BE2C (cell line): ENCODE data around the gene EMILIN1.

Experiments used
- DNase-seq: peaks from one replicate; pipeline ENCODE4 v3.0.0-alpha.2; 2020
- H3K27me3 ChIP-seq: fragments of 250-450 bp; sonication (Bioruptor Pico); 2 replicates; pipeline ENCODE4 v1.5.1; 2020; ENCODE audit warnings: mild to moderate bottlenecking
- H3K36me3 ChIP-seq: fragments of 250-450 bp; sonication (Bioruptor Pico); 2 replicates; pipeline ENCODE4 v1.5.1; 2020; ENCODE audit warnings: mild to moderate bottlenecking
- H3K4me1 ChIP-seq: fragments of 250-450 bp; sonication (Bioruptor Pico); 2 replicates; pipeline ENCODE4 v1.5.1; 2020
- H3K4me3 ChIP-seq: 2 replicates; pipeline ENCODE4 v1.5.1; 2011; ENCODE audit warnings: low read depth, low read length
- H3K9me3 ChIP-seq: fragments of 250-450 bp; sonication (Bioruptor Pico); 2 replicates; pipeline ENCODE4 v1.5.1; 2020
- CTCF ChIP-seq: IDR thresholded peaks from 2 replicates; pipeline ENCODE4 v1.5.1; 2012; ENCODE audit warnings: mild to moderate bottlenecking, low read depth, low read length

Gene EMILIN1

GRCh38 chr2:27053321-27053720 is 25.1 kb upstream of the EMILIN1 start:
- no peaks in the 10 kb centered on the region for H3K9me3 ChIP-seq
- no peak for DNase-seq
- no peaks in the 10 kb centered on the region for H3K27me3 ChIP-seq
- H3K4me1 ChIP-seq, result no peaks in the 10 kb centered on the region
- H3K36me3 ChIP-seq, result peaks cover 19% of the 10 kb centered on the region
- no peak overlapping the region for H3K4me3 ChIP-seq
- TF ChIP-seq CTCF, result no peak

- no peak for TF ChIP-seq CTCF
- Histone ChIP-seq H3K36me3 (peaks cover 23% of the 10 kb centered on the region), H3K27me3 (no peaks in the 10 kb centered on the region), H3K4me1 (no peaks in the 10 kb centered on the region), H3K4me3 (no peak overlapping the region), H3K9me3 (no peaks in the 10 kb centered on the region)
- no peak for DNase-seq
Measured at GRCh38 chr2:27053776-27054175, 24.6 kb upstream of the EMILIN1 start.

GRCh38 chr2:27054721-27055120 is 23.7 kb upstream of the EMILIN1 start:
- Histone ChIP-seq H3K9me3 (no peaks in the 10 kb centered on the region), H3K4me3 (no peak overlapping the region), H3K4me1 (peaks cover 4% of the 10 kb centered on the region), H3K36me3 (peaks cover 28% of the 10 kb centered on the region), H3K27me3 (no peaks in the 10 kb centered on the region)
- no peak for TF ChIP-seq CTCF
- DNase-seq, result no peak

- H3K4me3 ChIP-seq, result no peak overlapping the region
- H3K36me3 ChIP-seq, result peaks cover 28% of the 10 kb centered on the region
- TF ChIP-seq CTCF, result no peak
- H3K9me3 ChIP-seq, result no peaks in the 10 kb centered on the region
- H3K4me1 ChIP-seq, result peaks cover 4% of the 10 kb centered on the region
- no peaks in the 10 kb centered on the region for H3K27me3 ChIP-seq
- DNase-seq, result no peak
Measured at GRCh38 chr2:27057184-27057583, 21.2 kb upstream of the EMILIN1 start.

GRCh38 chr2:27058210-27058609 is 20.2 kb upstream of the EMILIN1 start:
- H3K9me3 ChIP-seq, result no peaks in the 10 kb centered on the region
- peaks cover 7% of the 10 kb centered on the region for H3K4me1 ChIP-seq
- H3K27me3 ChIP-seq, result no peaks in the 10 kb centered on the region
- DNase-seq, result no peak
- H3K4me3 ChIP-seq, result no peak overlapping the region
- TF ChIP-seq CTCF, result no peak
- peaks cover 35% of the 10 kb centered on the region for H3K36me3 ChIP-seq

GRCh38 chr2:27059141-27059820 is 19.1 kb upstream of the EMILIN1 start:
- DNase-seq, result peak; percentile 39
- H3K27me3 ChIP-seq, result no peaks in the 10 kb centered on the region
- peaks cover 13% of the 10 kb centered on the region for H3K4me1 ChIP-seq
- no peak for TF ChIP-seq CTCF
- no peak overlapping the region for H3K4me3 ChIP-seq
- H3K36me3 ChIP-seq, result peaks cover 32% of the 10 kb centered on the region
- H3K9me3 ChIP-seq, result no peaks in the 10 kb centered on the region
